Measurements from ENCODE around the gene SV2C.
"Not testable (repeated sequence)": the region's sequence is repeated elsewhere in the genome, so short reads cannot be mapped to it uniquely, and the experiment has no call there.

The SV2C gene

DNA sequence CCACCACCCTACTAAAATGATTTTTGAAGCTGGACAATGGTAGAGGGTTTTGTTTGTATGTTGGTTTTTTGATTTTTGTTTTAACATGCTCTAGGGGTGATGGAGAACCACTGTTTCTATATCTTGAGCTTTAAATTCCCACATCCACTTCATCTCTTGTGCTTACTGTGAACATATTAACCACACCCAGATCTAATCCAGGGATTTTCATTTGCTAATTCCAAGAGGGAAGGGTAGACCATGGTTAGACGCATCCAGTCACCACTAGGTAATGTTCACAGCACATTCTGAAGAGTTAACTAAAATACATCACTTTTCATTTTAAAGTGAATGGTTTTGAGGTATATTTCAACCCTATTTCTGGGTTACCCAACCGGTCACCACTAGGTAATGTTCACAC is 283.4 kb downstream of the SV2C start:
- ChIA-PET CTCF (no interaction called here), POLR2A (no interaction called here)
- no peak for DNase-seq (ENCODE audit: extremely low spot score)
- TF ChIP-seq, protein P1, sequence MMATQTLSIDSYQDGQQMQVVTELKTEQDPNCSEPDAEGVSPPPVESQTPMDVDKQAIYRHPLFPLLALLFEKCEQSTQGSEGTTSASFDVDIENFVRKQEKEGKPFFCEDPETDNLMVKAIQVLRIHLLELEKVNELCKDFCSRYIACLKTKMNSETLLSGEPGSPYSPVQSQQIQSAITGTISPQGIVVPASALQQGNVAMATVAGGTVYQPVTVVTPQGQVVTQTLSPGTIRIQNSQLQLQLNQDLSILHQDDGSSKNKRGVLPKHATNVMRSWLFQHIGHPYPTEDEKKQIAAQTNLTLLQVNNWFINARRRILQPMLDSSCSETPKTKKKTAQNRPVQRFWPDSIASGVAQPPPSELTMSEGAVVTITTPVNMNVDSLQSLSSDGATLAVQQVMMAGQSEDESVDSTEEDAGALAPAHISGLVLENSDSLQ (IDR thresholded peaks at IDR 0.05), result no peak
- no peak for TF ChIP-seq FOXK2 (IDR thresholded peaks at IDR 0.05)
- TF ChIP-seq NFRKB (IDR thresholded peaks at IDR 0.05), result no peak
- no peak for TF ChIP-seq ZNF384 (IDR thresholded peaks at IDR 0.05)
- TF ChIP-seq BHLHE40 (IDR thresholded peaks at IDR 0.05; ENCODE audit: borderline replicate concordance), result no peak
- no peak for TF ChIP-seq ELF4 (IDR thresholded peaks at IDR 0.05)
- no peak for TF ChIP-seq FOXM1 (IDR thresholded peaks at IDR 0.05; ENCODE audit: borderline replicate concordance)
- no peak for TF ChIP-seq ARNT (IDR thresholded peaks at IDR 0.05)
- TF ChIP-seq LEF1 (IDR thresholded peaks at IDR 0.05; ENCODE audit: borderline replicate concordance), result no peak
- TF ChIP-seq SUZ12 (IDR thresholded peaks at IDR 0.05), result no peak
- TF ChIP-seq HDGF (IDR thresholded peaks at IDR 0.05; ENCODE audit: borderline replicate concordance), result no peak
- no peak for TF ChIP-seq L3MBTL2 (conservative IDR thresholded peaks at IDR 0.05)
- TF ChIP-seq FOXA1 (IDR thresholded peaks at IDR 0.05), result no peak

DNA sequence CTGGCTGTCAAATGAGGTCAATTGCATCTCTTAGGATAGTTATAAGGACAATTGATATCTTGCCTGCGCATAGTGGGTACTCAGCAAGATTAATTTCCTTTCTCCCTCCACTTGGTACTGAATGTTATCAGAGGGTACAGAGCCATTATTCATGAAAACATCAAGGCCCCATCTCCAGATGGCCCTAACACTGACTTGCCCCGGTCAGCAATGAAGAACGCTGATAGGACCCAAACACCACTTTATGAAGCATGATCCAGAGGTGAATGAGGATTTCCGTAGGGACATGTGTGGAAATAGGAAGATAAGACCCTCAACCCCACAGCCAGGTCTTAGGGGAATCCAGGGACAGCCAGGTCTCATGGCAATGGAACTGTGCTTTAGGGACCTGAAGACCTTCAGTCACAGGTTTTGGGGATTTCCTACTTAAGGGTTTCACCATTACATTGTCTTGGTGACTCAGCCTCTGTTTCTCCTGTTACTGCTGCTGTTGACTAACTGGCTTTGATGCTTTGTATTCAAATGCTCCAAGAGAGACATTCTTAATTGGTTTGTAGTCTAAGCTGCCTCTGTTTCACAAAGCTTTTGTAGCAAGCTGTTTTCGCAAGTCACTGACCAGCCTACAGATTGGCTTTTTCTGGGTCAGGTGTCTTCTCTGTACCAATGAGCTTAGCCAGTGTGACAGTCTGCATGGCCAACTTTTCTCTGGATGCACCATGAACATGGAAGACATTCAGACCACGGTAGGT is 284.6 kb downstream of the SV2C start:
- no peak for TF ChIP-seq ZNF384 (IDR thresholded peaks at IDR 0.05)
- no peak for DNase-seq (ENCODE audit: extremely low spot score)
- POLR2A ChIA-PET, result no interaction called here
- CTCF ChIA-PET, result no interaction called here

DNA sequence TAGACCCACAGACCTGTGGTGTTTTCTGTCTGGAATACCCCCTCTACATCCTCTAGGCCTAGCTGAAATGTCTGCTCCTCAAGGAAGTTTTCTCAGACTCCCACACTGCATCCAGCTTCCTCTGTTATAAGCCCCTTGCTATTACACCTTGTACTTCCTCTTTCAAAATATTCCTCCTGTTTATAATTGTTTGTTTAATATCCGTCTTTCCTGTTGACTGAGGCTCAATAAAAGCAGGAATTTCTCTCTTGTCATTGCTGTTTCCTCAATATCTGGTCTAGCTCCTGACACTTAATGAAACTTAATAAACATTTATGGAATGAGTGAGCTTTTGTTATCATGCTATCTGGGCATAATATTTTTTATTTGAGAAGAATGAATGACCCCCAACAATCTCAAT is 285.8 kb downstream of the SV2C start:
- no peak for TF ChIP-seq SP1 (IDR thresholded peaks at IDR 0.05)
- TF ChIP-seq ARNT (IDR thresholded peaks at IDR 0.05), result no peak
- TF ChIP-seq TARDBP (IDR thresholded peaks at IDR 0.05), result no peak
- no peak for TF ChIP-seq SUZ12 (IDR thresholded peaks at IDR 0.05)
- no peak for TF ChIP-seq FOXM1 (IDR thresholded peaks at IDR 0.05; ENCODE audit: borderline replicate concordance)
- TF ChIP-seq NFRKB (IDR thresholded peaks at IDR 0.05), result no peak
- TF ChIP-seq CTBP1 (IDR thresholded peaks at IDR 0.05; ENCODE audit: borderline replicate concordance), result no peak
- TF ChIP-seq LEF1 (IDR thresholded peaks at IDR 0.05; ENCODE audit: borderline replicate concordance), result no peak
- TF ChIP-seq BHLHE40 (IDR thresholded peaks at IDR 0.05; ENCODE audit: borderline replicate concordance), result no peak
- TF ChIP-seq, protein P1 (IDR thresholded peaks at IDR 0.05), result no peak
- no peak for TF ChIP-seq FOXK2 (IDR thresholded peaks at IDR 0.05)
- TF ChIP-seq FOXA1 (IDR thresholded peaks at IDR 0.05), result no peak
- ChIA-PET POLR2A (no interaction called here), CTCF (no interaction called here)
- no peak for DNase-seq (ENCODE audit: extremely low spot score)

DNA sequence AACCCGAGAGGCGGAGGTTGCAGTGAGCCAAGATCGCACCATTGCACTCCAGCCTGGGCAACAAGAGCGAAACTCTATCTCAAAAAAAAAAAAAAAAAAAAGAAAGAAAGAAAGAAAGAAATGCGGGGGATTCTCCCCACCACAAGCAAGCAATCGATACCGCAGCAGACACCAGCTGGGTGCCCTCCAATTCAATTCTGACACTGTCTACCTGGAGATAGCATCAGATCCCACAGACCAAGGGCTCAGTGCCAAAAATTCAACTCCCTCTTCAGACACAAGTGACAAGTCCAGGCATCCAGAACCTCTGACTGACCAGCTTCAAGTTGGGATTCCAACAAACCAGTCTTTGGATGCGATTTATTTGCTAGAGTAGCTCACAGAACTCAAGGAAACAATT is 286.5 kb downstream of the SV2C start:
- POLR2A ChIA-PET; DNase-seq (ENCODE audit: extremely low spot score); CTCF ChIA-PET: not testable (repeated sequence)

DNA sequence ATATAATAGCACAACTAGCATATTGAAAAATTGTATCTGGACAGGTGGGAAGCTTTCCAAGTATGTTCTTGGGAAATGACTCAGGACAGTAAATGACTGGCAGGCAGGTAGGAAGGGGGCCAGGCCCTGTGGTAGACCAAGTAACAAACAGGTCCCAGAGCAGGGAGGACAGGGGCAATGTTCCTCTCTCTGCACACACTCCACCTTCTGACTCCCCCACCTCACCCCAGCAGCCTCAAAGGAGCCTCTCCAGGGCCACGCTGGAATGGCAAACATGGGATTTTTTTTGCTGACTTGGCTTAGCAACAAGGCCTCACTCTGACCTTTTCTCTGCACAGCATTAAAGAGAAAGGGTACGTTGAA is 288.8 kb downstream of the SV2C start:
- TF ChIP-seq ELF4 (IDR thresholded peaks at IDR 0.05) (no peak), ARNT (IDR thresholded peaks at IDR 0.05) (no peak), TARDBP (IDR thresholded peaks at IDR 0.05) (no peak), NFRKB (IDR thresholded peaks at IDR 0.05) (no peak)
- TF ChIP-seq, protein P1 (IDR thresholded peaks at IDR 0.05), result no peak
- POLR2A ChIA-PET, result no interaction called here
- CTCF ChIA-PET, result no interaction called here
- DNase-seq (ENCODE audit: extremely low spot score), result no peak

DNA sequence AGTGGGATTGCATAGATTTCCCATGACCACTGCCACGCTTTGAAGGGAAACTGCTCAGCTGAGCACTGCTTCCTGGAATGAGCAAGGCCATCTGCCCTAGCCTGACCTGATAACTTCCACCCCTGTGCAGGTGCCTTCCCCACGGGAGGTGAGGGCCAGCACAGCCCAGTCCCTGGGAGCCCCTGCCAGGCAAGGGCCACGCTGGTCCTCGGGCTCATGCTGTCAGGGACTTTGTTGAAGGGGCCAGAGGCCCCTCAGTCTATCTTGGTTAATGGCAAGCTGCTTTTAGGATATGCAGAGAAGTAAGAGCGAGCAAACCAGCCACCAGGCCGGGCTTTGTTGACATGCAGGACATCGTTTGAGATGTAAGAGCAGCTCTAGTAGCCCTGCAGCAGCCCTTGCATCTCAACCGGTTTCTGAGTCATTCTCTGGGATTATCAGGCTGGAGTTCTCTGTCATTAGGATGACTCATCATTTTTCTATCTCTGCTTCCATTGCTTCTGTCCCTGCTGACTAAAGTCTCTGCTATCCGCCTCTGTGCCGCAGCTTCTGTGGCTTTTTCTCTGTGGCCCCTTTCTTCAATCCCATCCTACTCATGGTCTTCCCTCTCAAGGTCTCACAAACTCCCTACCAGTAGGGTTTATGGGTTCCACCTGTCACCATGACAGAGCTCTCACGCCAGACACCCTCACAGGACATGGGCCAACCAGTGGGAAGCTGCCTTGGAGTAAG is 289.3 kb downstream of the SV2C start:
- ChIA-PET CTCF (interaction anchor here (0.6 kb wide), 1 partner anchor 868 kb away, joined by 3 read pairs; no protein-coding TSS in a partner anchor), POLR2A (no interaction called here)
- no peak for DNase-seq (ENCODE audit: extremely low spot score)
- TF ChIP-seq LEF1 (IDR thresholded peaks at IDR 0.05; ENCODE audit: borderline replicate concordance), result no peak
- no peak for TF ChIP-seq HDGF (IDR thresholded peaks at IDR 0.05; ENCODE audit: borderline replicate concordance)
- TF ChIP-seq FOXK2 (IDR thresholded peaks at IDR 0.05), result no peak
- TF ChIP-seq ELF4 (IDR thresholded peaks at IDR 0.05), result no peak
- no peak for TF ChIP-seq FOXM1 (IDR thresholded peaks at IDR 0.05; ENCODE audit: borderline replicate concordance)
- no peak for TF ChIP-seq SP1 (IDR thresholded peaks at IDR 0.05)
- TF ChIP-seq TARDBP (IDR thresholded peaks at IDR 0.05), result no peak

DNA sequence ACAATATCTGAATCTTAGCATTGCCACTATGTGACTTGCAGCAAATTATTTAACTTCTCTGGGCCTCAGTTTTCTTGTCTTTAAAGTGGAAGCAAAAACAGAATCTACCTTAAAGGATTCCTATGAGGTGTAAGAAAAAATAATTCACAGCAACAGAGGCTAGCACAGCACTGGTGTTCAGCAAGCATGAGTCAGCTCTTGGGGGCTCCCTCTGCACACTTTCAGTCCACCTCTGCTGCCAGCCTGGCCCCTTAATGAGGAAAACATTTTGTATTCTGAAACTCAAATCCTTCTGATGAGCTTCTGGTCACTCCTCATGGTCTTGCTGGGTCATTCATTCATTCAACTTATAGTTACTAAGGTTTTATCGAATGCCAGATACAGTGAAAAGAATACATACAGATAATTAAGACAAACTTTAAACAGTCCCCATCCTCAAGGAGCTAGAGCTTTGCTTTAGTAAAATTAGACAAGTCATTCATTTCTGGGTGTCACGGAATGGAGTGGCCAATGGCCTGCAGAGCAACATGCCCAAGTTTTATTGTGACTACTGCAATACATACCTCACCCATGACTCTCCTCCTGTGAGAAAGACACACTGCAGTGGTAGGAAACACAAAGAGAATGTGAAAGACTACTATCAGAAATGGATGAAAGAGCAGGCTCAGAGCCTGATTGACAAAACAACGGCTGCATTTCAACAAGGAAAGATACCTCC is 293.1 kb downstream of the SV2C start:
- POLR2A ChIA-PET, result no interaction called here
- TF ChIP-seq ZNF384 (IDR thresholded peaks at IDR 0.05), result no peak
- no peak for TF ChIP-seq TARDBP (IDR thresholded peaks at IDR 0.05)
- TF ChIP-seq BHLHE40 (IDR thresholded peaks at IDR 0.05; ENCODE audit: borderline replicate concordance), result no peak
- TF ChIP-seq LEF1 (IDR thresholded peaks at IDR 0.05; ENCODE audit: borderline replicate concordance), result no peak
- TF ChIP-seq NFRKB (IDR thresholded peaks at IDR 0.05), result no peak
- TF ChIP-seq HDGF (IDR thresholded peaks at IDR 0.05; ENCODE audit: borderline replicate concordance), result no peak
- no peak for TF ChIP-seq ELF4 (IDR thresholded peaks at IDR 0.05)
- TF ChIP-seq FOXA1 (IDR thresholded peaks at IDR 0.05), result no peak
- TF ChIP-seq FOXK2 (IDR thresholded peaks at IDR 0.05), result no peak
- TF ChIP-seq FOXM1 (IDR thresholded peaks at IDR 0.05; ENCODE audit: borderline replicate concordance), result no peak
- no peak for DNase-seq (ENCODE audit: extremely low spot score)
- CTCF ChIA-PET, result no interaction called here

All from HEK293T (cell line).